Lung microvascular endothelial cell (primary cell): ENCODE measurements around the gene PLEKHG4B. TPM values are rescaled to one million over a fixed set of nuclear protein-coding genes. Genes with fewer than 3 reads are reported as not detected.
"Not testable (repeated sequence)": the region's sequence is repeated elsewhere in the genome, so short reads cannot be mapped to it uniquely, and the experiment has no call there.

Experiments
- DNase-seq, 2 donors: peaks; one replicate each; pipeline versions ENCODE4 v3.0.0 to v3.0.0-alpha.2; 2010; ENCODE audit warnings: low read depth in 2 of 2
- total RNA-seq: library from RNA; depleted of rRNA; stranded (reverse); fragments of >200 nt; gene quantifications from 2 replicates; pipeline ENCODE4 v1.2.1, GENCODE V29; 2014

The PLEKHG4B gene
- total RNA-seq, 1 donor from 2014 or later = under 0.01 TPM

DNA sequence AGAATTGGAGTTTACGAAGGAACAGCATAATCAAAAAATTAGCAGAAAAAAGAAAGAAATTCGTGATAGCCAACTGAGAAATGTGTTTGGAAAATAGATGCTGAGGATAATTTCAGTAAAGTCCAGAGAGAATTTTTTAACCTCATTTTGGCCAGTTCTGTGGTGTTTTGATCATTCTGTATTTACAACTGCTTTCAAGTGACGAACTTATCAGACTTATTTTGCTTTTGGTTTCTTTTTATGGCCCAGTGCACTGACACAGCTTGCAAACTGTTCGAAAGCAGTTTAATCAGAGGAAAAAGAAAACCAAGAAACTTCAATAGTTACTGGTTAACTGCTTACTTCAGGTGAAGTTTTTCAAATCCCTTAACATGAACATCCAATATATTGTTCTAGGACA lies 128.0 kb downstream of the PLEKHG4B start:
- peak; percentile 27 to 42 for DNase-seq

DNA sequence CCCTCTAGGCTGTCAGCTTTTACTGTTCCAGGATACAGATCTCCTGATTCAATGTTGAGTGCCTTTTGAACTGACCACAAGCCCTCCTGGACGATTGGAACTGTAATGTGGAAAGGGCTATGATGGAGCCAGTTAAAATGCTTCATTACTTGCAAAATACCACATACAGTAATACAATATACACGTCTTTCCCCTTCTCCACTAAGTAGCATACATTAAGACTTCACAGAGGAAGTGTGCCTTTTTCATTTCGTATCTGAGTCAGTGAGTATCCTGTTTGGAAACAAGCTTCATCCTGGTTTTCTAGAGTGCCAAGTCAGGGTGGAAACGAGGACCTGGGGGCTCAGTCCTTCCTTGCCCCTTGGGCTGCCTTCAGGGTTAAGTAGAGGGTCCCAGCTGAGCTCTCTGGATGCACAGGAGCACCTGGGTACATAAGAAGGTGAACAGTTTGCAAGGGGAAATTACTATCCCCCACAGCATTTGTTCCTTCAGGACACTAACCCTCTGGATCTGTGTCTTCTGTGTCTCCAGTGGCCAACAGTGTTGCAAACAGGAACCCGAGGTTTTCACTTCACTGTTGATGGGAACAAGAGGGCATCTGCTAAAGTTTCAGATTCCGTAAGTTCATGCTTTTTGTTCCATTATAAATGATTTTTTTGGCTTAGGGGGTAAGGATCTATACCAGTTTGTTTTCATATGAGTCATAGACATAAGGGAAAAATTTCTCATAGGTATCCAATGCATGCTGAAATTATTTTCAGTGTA lies 131.2 kb downstream of the PLEKHG4B start:
- peak; percentile 51 to 71 for DNase-seq

DNA sequence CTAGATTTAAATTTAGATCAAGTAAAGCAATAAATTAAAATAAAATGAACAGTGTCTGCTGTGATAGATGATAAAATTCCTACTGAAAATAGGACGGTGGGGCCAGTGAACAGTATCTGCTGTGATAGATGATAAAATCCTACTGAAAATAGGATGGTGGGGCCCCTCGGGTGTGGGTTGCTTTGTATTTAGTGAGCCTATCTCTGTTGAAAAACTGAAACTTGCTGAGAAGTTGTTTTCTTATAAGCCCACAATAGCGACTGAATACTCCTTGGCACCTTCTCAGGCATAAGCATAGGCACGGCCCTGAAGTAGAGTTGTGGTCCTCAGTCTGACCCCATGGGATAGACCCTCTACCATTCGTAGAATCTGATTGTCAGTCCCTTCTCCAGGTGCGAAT lies 131.8 kb downstream of the PLEKHG4B start:
- DNase-seq = no peak

DNA sequence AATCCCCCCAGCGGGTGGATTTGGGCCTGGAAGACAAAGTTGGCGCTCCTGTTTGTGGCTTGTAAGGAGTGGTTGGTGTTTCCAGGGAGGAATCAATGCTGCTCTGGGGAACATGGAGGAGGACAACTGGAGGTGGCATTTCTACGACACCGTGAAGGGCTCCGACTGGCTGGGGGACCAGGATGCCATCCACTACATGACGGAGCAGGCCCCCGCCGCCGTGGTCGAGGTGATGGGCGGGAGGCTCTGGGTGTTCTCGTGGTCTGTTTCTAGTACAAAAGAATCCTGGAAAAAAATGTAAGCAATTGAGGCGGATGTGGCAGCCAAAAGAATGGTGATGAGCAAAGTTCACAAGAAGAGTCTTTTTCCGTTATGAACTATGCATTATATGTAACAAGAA lies 133.4 kb downstream of the PLEKHG4B start:
- no peak for DNase-seq

DNA sequence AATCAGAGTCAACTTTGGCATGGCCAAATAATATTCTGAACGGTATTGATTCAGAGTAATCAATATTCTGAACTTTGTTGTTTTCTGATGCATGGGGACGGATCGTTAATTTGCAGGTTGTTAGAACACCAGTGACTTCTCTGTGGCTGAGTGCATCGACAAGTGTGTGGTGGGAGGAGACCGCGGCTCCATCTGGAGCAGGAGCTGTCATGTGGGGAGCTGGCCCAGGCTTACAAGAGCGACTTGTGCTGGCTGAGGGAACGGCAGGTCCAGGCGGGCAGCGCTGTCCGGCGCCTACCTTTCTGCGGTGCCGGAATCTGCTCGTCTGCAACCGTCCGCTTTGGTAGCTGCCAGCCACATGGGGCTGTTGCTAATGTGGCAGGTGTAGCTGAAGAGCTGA lies 135.4 kb downstream of the PLEKHG4B start:
- not testable (repeated sequence) for DNase-seq

DNA sequence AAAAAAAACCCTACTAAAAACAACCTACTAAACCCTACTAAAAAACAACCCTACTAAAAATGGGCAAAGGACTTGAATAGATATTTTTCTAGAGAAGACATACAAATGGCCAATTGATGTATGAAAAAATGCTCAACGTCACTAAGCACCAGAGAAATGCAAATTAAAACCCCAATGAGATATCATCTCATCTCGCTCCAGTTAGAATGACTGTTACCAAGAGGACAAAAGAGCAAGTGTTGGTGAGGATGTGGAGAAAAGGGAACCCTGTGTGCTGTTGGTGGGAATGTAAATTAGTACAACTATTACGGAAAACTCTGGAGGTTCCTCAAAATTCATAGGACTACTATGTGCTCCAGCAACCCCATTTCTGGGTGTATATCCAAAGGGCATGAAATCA lies 136.9 kb downstream of the PLEKHG4B start:
- no peak for DNase-seq

DNA sequence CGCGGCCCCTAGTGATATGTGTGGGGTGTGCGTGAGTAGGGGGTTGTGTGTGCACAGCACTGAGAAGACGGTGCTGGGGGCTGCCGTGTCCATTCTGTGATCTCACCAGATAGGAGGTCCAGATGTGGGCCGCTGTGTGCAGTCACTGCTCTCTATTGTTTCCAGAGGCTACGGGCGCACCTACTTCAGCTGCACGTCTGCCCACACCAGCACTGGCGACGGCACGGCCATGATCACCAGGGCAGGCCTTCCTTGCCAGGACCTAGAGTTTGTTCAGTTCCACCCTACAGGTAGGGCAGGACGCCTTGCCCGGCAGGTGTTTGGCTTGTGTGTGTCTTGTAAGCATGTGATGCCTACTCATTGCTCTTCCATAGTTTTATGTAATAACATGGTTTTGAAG lies 138.7 kb downstream of the PLEKHG4B start:
- DNase-seq = no peak

DNA sequence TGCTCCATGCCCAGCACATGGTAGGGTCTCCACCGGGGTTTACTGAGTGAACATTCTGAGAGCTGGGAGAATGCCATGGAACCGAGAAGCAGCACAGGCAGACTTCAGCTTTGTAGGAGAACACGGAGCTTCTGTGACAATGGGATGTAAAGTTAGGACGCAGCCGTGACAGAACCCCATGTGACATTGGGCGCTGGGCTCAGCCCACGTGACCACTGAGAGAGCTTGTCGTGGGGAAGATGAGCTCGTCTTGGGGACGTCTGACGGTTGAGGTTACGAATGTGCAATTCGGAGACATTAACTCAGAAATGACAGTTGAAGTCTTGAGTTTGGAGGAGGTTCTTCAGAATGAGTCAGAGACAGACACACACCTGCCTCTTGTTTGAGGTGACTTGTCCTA lies 139.7 kb downstream of the PLEKHG4B start:
- DNase-seq = no peak

DNA sequence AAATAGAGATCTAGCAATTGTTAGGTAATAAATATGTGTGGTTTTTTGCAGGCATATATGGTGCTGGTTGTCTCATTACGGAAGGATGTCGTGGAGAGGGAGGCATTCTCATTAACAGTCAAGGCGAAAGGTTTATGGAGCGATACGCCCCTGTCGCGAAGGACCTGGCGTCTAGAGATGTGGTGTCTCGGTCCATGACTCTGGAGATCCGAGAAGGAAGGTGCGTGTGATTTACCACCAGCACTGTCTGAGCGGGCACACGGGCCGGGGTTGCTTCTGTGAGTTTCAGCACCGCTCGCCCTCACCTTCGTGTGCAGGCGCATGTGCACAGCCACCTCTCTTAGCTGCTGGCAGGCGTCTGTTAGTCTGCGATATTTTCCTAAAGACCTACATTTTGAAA lies 141.5 kb downstream of the PLEKHG4B start:
- DNase-seq = not testable (repeated sequence)

DNA sequence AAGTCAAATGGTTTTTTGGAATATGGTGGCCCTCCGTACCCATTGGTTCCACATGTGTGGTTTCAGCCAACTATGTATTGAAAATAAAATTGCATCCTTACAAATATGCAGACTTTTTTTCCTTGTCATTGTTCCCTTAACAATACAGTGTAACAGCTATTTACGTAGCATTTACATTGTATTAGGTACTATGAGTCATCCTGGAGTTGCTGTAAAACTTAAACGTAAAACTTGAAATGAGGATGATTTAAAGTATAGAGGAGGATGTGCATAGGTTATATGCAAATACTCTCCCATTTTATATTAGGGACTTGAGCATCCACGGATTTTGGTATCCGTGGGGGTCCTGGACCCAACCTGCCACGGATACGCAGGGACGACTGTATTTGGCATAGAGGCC lies 142.5 kb downstream of the PLEKHG4B start:
- no peak for DNase-seq

DNA sequence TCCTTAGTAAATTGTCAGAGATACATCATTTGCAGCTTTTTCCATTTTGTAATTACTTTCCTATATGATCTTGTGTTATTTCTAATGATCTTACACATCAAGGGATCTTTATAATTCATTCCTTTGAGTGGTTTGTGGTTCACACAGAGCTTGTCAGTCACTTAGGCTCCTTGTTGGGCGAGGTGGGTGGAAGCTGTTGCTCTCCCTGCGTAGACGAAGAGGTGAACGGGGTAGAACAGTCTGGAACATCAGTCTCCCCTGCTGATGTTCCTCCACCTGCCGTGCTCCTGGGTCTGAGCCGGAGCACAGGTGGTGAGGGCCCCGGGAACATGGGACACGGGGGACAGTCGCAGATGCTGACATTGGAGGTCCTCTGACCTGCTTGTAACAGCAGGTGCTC lies 143.6 kb downstream of the PLEKHG4B start:
- DNase-seq = not testable (repeated sequence)

DNA sequence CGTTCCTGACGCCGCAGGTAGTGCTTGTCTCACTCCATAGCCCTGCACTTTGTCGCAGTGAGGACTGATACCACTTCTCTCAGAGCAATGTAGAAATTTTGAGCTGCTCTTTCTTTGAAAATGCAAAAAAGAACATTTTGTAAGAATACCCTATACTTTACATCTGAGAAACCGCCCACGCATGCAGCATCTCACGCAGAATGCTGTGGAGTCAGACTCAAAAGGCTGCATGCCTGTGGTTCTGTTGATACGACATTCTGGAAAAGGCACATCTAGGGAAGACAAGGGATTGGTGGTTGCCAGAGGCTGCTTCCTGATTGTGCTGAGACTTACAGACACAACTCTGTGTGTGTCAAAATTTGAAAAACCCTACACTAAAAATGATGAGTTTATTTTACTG lies 146.0 kb downstream of the PLEKHG4B start:
- not testable (repeated sequence) for DNase-seq

Other genes with a start within 250 kb of the PLEKHG4B start
- not detected in 2 replicates for gene LRRC14B, start 99.3 kb downstream of the PLEKHG4B start, total RNA-seq
- gene CCDC127, start 126.0 kb downstream of the PLEKHG4B start, total RNA-seq = 3.1 and 4.8 TPM in 2 replicates
- gene SDHA, start 126.2 kb downstream of the PLEKHG4B start, total RNA-seq = 95.0 and 95.9 TPM in 2 replicates
- 101 and 140 TPM in 2 replicates for gene PDCD6, start 179.5 kb downstream of the PLEKHG4B start, total RNA-seq
- 1.4 and 2.4 TPM in 2 replicates for gene AHRR, start 229.5 kb downstream of the PLEKHG4B start, total RNA-seq